AG09319 (cell line): ENCODE data around the gene ACOT12.

Experiments
- DNase-seq: peaks from one replicate; pipeline ENCODE4 v3.0.0-alpha.2; 2010; ENCODE audit warnings: low read depth; ENCODE audit errors: extremely low read depth
- CTCF ChIP-seq: IDR thresholded peaks from 2 replicates; pipeline ENCODE4 v1.5.1; 2011; ENCODE audit warnings: low read depth, mild to moderate bottlenecking, inconsistent platforms, low read length, moderate library complexity

The ACOT12 gene

GRCh38 chr5:81393783-81394718 is at the start of gene ACOT12:
TSS of gene ACOT12 (minus strand) at chr5:81394134. CDS start at chr5:81394114, 20 bp downstream.
- TF ChIP-seq CTCF = no peak
- DNase-seq = no peak

- no peak for TF ChIP-seq CTCF
- no peak for DNase-seq
Measured at GRCh38 chr5:81435023-81435422, 41.1 kb upstream of the ACOT12 start.

GRCh38 chr5:81429985-81430384 is 36.1 kb upstream of the ACOT12 start:
- TF ChIP-seq CTCF = no peak
- no peak for DNase-seq

- no peak for DNase-seq
- TF ChIP-seq CTCF = no peak
Measured at GRCh38 chr5:81429363-81429762, 35.4 kb upstream of the ACOT12 start.

- no peak for TF ChIP-seq CTCF
- no peak for DNase-seq
Measured at GRCh38 chr5:81428861-81429260, 34.9 kb upstream of the ACOT12 start.

- no peak for DNase-seq
- TF ChIP-seq CTCF = no peak
Measured at GRCh38 chr5:81428446-81428845, 34.5 kb upstream of the ACOT12 start.

GRCh38 chr5:81427566-81427965 is 33.6 kb upstream of the ACOT12 start:
- TF ChIP-seq CTCF = no peak
- DNase-seq = no peak
